GM04504 (cell line): ENCODE data around the gene KDELR3.
"Not testable (repeated sequence)": the region's sequence is repeated elsewhere in the genome, so short reads cannot be mapped to it uniquely, and the experiment has no call there.

Source experiments
- DNase-seq: peaks from one replicate; pipeline ENCODE4 v3.0.0-alpha.2; 2012; ENCODE audit warnings: low read depth

The KDELR3 gene

DNA sequence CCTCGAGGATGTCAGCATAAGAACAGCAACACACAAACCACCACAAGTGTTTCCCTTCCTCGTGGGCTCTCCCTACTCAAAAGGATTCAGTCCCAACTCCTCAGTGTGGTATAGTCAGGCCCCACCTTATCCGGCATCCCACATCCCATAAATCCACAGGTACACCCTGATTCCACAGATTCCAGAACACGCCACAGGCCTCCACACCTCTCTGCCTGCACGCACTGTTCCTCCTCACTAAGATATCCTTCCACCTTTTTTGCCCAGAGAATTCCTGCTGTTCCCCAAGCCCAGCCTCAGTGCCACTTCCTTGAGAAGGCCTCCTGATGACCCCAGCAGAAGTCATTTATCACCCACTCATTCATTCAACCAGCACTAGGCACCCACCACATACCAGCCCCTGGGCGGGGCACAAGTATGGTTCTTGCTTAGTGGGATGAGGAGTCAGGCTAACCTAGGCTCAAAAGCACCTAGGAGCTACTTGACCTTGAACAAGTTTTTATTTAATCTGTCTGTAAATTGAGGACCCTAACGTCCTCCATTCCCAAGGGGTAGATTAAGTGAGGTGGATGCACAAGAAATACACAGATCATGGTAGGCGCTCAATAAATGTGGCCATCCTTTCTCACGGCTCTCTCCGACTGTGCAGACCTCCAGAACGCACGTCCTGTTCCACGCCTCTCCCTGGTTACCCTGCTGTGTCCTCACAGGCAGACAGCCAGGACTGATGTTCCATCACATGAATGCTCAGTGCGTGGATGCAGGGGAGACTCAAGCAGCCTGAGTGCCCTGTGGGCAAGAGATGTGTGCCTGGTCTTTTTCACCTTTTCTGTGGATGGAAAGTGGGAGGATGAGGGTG is 10.8 kb upstream of the KDELR3 start:
- no peak for DNase-seq

GRCh38 chr22:38460426-38460840 is 7.5 kb upstream of the KDELR3 start:
- DNase-seq, result no peak

DNA sequence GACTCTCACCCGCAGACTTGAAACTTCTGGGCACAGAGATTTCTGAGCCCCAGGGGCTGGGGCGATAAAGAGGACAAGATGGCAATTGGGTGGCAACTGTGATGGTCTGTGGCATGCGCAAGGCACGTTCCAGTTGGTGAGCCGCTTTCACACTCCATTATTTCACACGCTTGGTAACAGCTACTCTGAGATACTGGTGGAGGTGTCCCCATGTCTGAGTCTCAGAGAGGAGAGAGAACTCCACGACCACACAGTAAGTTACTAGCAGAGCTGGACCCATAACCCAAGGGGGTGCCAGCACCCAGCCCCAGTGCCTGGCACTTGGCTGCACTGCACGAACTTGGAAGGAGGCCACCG is 6.9 kb upstream of the KDELR3 start:
- no peak for DNase-seq

GRCh38 chr22:38461414-38462081 is 6.3 kb upstream of the KDELR3 start:
- peak; percentile 53 for DNase-seq

- no peak for DNase-seq
Measured at GRCh38 chr22:38462960-38463784, 4.7 kb upstream of the KDELR3 start.

GRCh38 chr22:38464992-38465672 is 2.8 kb upstream of the KDELR3 start:
- DNase-seq, result no peak

DNA sequence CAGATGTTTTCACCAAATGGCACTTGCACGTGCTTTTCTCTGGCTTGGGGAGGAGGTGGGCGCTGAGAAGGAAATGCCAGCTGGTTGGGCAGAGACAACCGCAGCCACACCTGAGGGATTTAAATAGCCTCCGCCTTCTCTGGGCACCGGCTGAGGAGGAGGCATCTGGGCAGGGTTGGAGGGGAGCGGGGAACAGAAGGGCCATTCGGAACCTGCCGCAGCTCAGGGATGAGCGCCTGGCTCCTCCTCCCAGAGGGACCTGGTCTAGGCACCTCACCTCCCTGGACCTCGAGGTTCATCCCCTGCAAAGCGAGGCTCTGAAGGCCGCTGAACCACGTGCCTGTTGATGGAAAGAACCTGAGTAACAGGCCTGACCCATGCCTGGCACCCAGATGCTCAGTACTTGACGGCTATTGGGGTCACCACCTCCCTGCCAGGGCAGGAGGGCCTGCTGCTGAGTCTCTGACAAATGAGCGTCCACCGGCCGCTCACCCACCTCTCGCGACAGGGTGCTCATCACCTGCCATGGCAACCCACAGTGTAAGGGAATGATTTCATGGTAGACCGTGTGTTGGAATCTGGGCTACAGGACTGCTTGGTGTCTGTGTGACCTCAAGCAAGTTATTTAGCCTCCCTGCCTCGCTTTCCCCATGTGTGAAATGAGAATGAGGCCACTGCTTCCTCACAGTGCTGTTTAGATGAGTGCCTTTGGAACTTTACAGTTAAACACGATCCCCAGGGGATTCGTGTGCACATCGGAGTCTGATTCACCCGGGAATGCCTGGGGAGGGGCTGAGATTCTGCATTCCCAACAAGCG is 2.0 kb upstream of the KDELR3 start:
- DNase-seq, result no peak

DNA sequence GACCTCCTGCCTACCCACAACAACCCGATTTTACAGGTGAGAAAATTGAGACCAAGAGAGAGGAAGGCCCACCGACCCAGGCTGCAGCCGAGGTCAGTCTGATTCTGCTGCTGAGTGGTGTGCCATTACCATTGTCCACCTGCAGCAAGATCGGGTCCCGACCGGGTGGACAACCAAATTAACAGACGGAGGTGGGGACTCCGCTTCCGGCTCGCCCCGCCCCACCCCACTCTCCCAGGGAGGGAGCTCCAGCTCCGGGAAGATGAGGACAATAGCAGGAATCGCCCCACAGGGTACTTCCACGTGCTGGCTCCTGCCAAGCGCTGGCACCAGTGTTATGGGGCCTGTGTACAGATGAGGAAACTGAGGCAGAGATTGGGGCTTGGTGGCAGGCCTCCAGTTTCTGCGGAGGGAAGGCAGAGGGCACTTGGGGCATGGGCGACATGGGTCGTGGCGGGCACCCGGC is 425 bp upstream of the KDELR3 start:
- no peak for DNase-seq

DNA sequence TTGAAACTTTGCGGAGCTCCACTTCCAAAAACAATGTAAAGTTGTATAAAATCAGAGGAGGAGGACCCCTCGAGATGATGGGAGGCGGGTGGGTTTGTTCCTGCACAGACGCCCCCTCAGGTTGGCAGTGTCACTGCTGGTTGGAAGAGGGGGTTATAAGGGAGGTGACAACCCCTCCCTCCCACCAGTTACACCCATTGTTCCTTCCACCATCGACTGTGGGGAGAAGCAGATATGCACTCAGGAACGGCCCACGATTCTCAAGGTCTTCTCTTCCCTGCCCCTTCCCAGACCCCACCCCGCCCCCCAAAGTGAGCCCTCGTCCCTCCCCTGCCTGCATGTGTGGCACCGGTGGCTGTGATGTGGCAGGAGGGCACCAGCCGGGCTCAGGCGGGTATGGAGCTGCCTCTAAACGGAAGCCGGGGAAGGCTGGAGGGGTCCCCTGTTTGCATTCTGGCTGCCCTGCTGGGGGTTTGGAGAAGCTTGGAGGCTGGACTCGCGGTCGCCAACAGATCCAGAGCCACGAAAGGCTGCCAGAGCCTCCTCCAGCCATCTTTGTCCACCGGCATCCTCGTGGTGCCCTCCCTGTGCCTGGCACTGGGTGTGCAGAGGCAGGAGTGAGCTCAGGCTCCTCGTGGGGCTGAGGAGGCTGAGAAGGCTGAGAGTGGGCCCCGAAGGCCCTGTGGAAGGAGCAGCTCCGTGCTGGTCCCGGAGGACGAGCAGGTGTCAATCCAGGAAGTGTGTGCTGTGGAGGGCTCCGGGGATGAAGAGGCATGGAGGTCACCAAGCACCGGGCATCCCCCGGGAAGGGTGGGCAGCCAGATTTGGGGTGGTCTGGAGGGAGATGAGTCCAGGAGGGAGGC is 778 bp downstream of the KDELR3 start:
- no peak for DNase-seq

DNA sequence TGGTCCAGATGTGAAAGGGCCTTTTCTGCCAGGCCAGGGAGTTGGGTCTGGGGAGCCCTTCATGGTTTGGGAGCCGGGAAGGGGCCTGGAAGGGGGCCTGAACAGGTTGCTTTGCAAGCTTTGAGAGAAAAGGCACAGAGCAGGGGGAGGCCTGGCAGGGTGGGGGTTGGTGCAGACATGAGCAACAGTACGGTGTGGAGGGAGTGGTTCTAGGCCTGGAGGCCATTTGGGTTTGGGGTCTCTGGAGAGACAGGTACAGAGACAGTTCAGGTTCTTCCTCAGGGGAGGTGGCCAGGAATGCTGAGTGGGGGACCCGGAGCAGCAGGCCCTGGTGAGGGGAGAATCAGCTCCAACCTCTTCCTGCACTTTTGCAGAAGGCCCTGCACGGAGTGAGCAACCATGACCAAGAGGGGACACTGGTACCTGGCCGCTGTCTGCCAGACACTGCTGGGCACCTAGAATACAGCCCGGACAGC is 1.4 kb downstream of the KDELR3 start:
- no peak for DNase-seq

DNA sequence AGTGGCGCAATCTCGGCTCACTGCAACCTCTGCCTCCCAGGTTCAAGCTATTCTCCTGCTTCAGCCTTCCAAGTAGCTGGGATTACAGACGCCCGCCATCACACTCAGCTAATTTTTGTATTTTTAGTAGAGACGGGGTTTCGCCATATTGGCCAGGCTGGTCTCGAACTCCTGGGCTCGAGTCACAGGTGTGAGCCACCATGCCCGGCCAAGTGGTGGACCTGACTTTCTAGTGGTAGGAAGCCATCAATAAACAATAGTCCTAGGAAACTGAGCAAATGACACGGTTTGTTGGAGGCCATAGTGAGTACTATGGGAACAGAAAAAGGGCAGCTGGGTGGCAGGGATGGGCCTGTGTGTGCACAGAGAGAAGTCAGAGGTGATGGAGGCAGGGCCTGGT is 2.3 kb downstream of the KDELR3 start:
- not testable (repeated sequence) for DNase-seq

GRCh38 chr22:38471237-38471636 is 3.3 kb downstream of the KDELR3 start:
- DNase-seq, result no peak

DNA sequence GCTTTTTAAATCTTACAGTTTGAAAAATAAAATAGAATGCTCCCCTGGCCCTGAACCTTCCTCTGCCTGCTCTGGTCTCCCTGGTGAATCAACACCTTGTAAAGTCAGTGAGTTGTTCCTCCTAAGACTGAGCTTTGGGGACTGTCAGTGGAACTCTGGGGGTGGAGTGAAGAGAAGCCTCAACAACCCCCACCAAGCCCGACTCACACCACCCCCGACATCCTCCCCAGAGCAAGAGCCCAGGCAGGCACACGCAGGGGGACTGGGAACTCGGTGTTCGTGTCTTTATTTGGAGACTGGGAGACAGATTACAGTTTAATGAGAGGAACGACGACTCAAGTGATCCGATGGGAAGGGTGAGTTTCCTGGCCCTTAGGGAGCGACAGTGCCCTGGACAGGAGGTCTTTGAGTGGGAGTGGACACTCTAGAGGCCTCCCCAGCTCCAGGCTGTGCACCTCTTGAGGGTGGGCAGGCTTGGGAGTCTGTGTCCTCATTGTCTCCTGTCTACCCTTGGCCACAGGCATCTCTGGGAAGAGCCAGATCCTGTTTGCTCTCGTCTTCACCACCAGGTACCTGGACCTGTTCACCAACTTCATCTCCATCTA is 6.2 kb downstream of the KDELR3 start:
- DNase-seq, result no peak

GRCh38 chr22:38477585-38477984 is 9.7 kb downstream of the KDELR3 start:
- DNase-seq, result no peak

DNA sequence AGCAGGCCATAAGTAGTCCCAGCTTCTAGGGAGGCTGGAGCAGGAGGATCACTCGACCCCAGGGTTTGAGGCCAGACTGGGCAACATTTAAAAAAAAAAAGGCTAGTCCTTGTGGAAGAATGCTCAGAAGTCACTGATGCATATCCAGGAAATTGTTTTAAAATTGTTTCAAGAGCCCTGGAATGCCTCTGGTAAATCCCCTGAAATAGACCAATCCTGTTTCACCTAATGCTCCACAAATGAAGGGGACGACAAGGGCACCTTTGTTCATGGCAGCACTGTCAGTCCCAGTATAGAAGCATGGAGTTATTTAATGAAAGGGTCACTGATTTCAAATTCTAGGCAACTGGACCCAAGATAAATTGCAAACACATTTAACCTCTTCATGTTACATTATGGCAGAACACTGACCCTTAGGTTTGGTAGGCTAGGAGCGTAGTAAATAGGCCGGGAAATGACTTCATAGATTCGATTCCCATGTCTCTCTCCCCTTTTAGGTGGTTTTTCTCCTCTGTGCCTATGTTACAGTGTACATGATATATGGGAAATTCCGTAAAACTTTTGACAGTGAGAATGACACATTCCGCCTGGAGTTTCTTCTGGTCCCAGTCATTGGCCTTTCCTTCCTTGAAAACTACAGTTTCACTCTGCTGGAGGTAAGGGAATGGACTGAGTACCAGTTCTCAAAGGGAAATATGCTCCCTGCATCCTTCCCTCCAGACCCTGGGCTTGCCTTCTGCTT is 11.4 kb downstream of the KDELR3 start:
- DNase-seq, result no peak

GRCh38 chr22:38481162-38481870 is 13.4 kb downstream of the KDELR3 start:
- DNase-seq, result no peak

- no peak for DNase-seq
Measured at GRCh38 chr22:38481871-38482332, 14.0 kb downstream of the KDELR3 start.

- no peak for DNase-seq
Measured at GRCh38 chr22:38482662-38483308, 14.9 kb downstream of the KDELR3 start.
